ENCODE results near the gene FUZ. TPM values are rescaled to one million over a fixed set of nuclear protein-coding genes. Genes with fewer than 3 reads are reported as not detected.
A peak's percentile ranks its signal among the peaks of the same experiment; 100 is the strongest.

Gene FUZ
- total and polyA plus RNA-seq, 2 donors (not counting 1 experiment from before 2014, with no cell fraction given) = 30.2 to 31.5 TPM

GRCh38 chr19:49763230-49763629 is 49.9 kb downstream of the FUZ start, which contains the start of gene TSKS:
Gene TSKS (minus strand): TSS chr19:49763306. CDS start chr19:49763247, 59 bp downstream.
- Histone ChIP-seq H3K79me2 (ENCODE audit: control insufficient read depth, insufficient read depth, low read length) (peaks cover 14% of the 10 kb centered on the region), H3K36me3 (replicated peaks in 1 of 2; ENCODE audit: control extremely low read depth in 1 of 2, control insufficient read depth in 1 of 2, extremely low read depth in 1 of 2, insufficient read depth in 2 of 2, low read length in 1 of 2) (no peaks in the 10 kb centered on the region), H3K27ac (ENCODE audit: low read length in 2 of 2) (no peak within 1 kb of the TSS), H3K27me3 (replicated peaks in 1 of 4; ENCODE audit: control extremely low read depth in 1 of 4, control insufficient read depth in 3 of 4, insufficient read depth in 4 of 4, low read length in 3 of 4) (peaks cover 0 to 3% (median 0%) of the 10 kb centered on the region in 4 experiments), H2AFZ (ENCODE audit: insufficient read depth, low read depth, low read length, poor library complexity, severe bottlenecking) (peak within 1 kb of the TSS; percentile 38), H3K9ac (ENCODE audit: low read length) (no peak within 1 kb of the TSS), H3K4me3 (ENCODE audit: control extremely low read depth in 1 of 5, extremely low read depth in 1 of 5, insufficient read depth in 1 of 5, low read depth in 2 of 5, low read length in 4 of 5) (no peak within 1 kb of the TSS), H3K9me3 (ENCODE audit: control extremely low read depth in 1 of 3, control insufficient read depth in 2 of 3, insufficient read depth in 1 of 3, low read length in 2 of 3) (no peaks in the 10 kb centered on the region), H3K4me1 (ENCODE audit: control insufficient read depth in 2 of 2, insufficient read depth in 2 of 2, low read length in 2 of 2) (peaks cover 13 to 19% of the 10 kb centered on the region in 2 donors), H3K4me2 (replicated peaks; ENCODE audit: low read depth, low read length, poor library complexity, severe bottlenecking) (no peak within 1 kb of the TSS), H4K20me1 (ENCODE audit: control insufficient read depth, insufficient read depth, low read length, poor library complexity, severe bottlenecking) (peaks cover 10% of the 10 kb centered on the region)
- ChIA-PET POLR2A (no interaction called here), CTCF (interaction anchor here (0.7 kb wide), 1 partner anchor 89 kb away, joined by 3 read pairs; no protein-coding TSS in a partner anchor)
- no peak for DNase-seq
- no peak within 1 kb of the TSS for H3K27ac Mint-ChIP-seq
- intact Hi-C loops (cut with micrococcal nuclease) = no loop called here
- TF ChIP-seq CTCF (IDR thresholded peaks at IDR 0.05) (no peak), EZH2 (IDR thresholded peaks at IDR 0.05; ENCODE audit: borderline replicate concordance, insufficient read depth, low read depth, low read length, poor library complexity, severe bottlenecking) (no peak)
- H3K4me1 Mint-ChIP-seq = peaks cover 19% of the 10 kb centered on the region
- 90% methylated on average over 6 of the region's 6 CpGs for WGBS (ENCODE audit: insufficient coverage)
- no peaks in the 10 kb centered on the region for H3K9me3 Mint-ChIP-seq (ENCODE audit: insufficient read depth)
- no peaks in the 10 kb centered on the region for H3K27me3 Mint-ChIP-seq
- no peak within 1 kb of the TSS for H3K4me3 Mint-ChIP-seq
- no peak for ATAC-seq (ENCODE audit: low read depth)

- H3K27ac ChIP-seq (ENCODE audit: low read length in 2 of 2) = no peak overlapping the region
- intact Hi-C loops (cut with micrococcal nuclease) = no loop called here
- no peak for TF ChIP-seq CTCF (IDR thresholded peaks at IDR 0.05)
- TF ChIP-seq EZH2 (IDR thresholded peaks at IDR 0.05; ENCODE audit: borderline replicate concordance, insufficient read depth, low read depth, low read length, poor library complexity, severe bottlenecking) = no peak
- DNase-seq (peak; percentile 32), ATAC-seq (ENCODE audit: low read depth) (no peak)
- no peaks in the 10 kb centered on the region for H4K20me1 ChIP-seq (ENCODE audit: control insufficient read depth, insufficient read depth, low read length, poor library complexity, severe bottlenecking)
- ChIA-PET POLR2A (interaction anchor here (0.6 kb wide), 1 partner anchor 12 kb away, joined by 3 read pairs; no protein-coding TSS in a partner anchor), CTCF (no interaction called here)
- Mint-ChIP-seq H3K9me3 (ENCODE audit: insufficient read depth) (no peaks in the 10 kb centered on the region), H3K27me3 (no peaks in the 10 kb centered on the region), H3K4me1 (peaks cover 9% of the 10 kb centered on the region), H3K27ac (no peak overlapping the region), H3K4me3 (no peak overlapping the region)
- H3K9ac ChIP-seq (ENCODE audit: low read length) = no peak overlapping the region
- WGBS (ENCODE audit: insufficient coverage) = 65% methylated on average over 11 of the region's 16 CpGs
- no peaks in the 10 kb centered on the region for H3K79me2 ChIP-seq (ENCODE audit: control insufficient read depth, insufficient read depth, low read length)
- peaks cover 0 to 4% (median 0%) of the 10 kb centered on the region in 3 donors for H3K9me3 ChIP-seq (ENCODE audit: control extremely low read depth in 1 of 3, control insufficient read depth in 2 of 3, insufficient read depth in 1 of 3, low read length in 2 of 3)
- no peak overlapping the region for H3K4me3 ChIP-seq (ENCODE audit: control extremely low read depth in 1 of 5, extremely low read depth in 1 of 5, insufficient read depth in 1 of 5, low read depth in 2 of 5, low read length in 4 of 5)
- H3K27me3 ChIP-seq (replicated peaks in 1 of 4; ENCODE audit: control extremely low read depth in 1 of 4, control insufficient read depth in 3 of 4, insufficient read depth in 4 of 4, low read length in 3 of 4) = peaks cover 0 to 3% (median 0%) of the 10 kb centered on the region in 4 experiments
- H2AFZ ChIP-seq (ENCODE audit: insufficient read depth, low read depth, low read length, poor library complexity, severe bottlenecking) = peak overlapping the region; percentile 38
- no peak overlapping the region for H3K4me2 ChIP-seq (replicated peaks; ENCODE audit: low read depth, low read length, poor library complexity, severe bottlenecking)
- no peaks in the 10 kb centered on the region for H3K36me3 ChIP-seq (replicated peaks in 1 of 2; ENCODE audit: control extremely low read depth in 1 of 2, control insufficient read depth in 1 of 2, extremely low read depth in 1 of 2, insufficient read depth in 2 of 2, low read length in 1 of 2)
- H3K4me1 ChIP-seq (ENCODE audit: control insufficient read depth in 2 of 2, insufficient read depth in 2 of 2, low read length in 2 of 2) = peaks cover 3 to 8% of the 10 kb centered on the region in 2 donors
These were observed 51.3 kb downstream of the FUZ start for GRCh38 chr19:49761625-49762311.
